ENCODE data around the gene KLF16.
"Not testable (repeated sequence)": the region's sequence is repeated elsewhere in the genome, so short reads cannot be mapped to it uniquely, and the experiment has no call there.

GRCh38 chr19:1881393-1882088, 18.2 kb upstream of the KLF16 start:
- not testable (repeated sequence) for TF ChIP-seq CTCF (IDR thresholded peaks at IDR 0.05); ZFX (IDR thresholded peaks at IDR 0.05; ENCODE audit: borderline replicate concordance)
